Vagina (tissue), 2 donors: ENCODE results near the gene TTLL11. TPM values are rescaled to one million over a fixed set of nuclear protein-coding genes. Genes with fewer than 3 reads are reported as not detected.

Experiments
- DNase-seq, 2 donors: peaks; one replicate each; pipeline ENCODE4 v3.0.0-alpha.2; 2017; ENCODE audit errors: extremely low spot score in 2 of 2
- H3K27ac ChIP-seq: fragments of 200-600 bp; sonication (generic); one replicate; pipeline ENCODE4 v1.5.1; 2019
- H3K27me3 ChIP-seq: fragments of 200-600 bp; sonication (generic); one replicate; pipeline ENCODE4 v1.5.1; 2019
- H3K36me3 ChIP-seq, 2 donors: fragments of 200-600 bp; sonication (generic); one replicate each; pipeline ENCODE4 v1.5.1; 2017 to 2019
- H3K4me1 ChIP-seq: fragments of 200-600 bp; sonication (generic); one replicate; pipeline ENCODE4 v1.5.1; 2019
- H3K4me3 ChIP-seq, 2 donors: fragments of 200-600 bp; sonication (generic); 1 replicate in 1 of 2; 2 replicates in 1 of 2; pipeline ENCODE4 v1.5.1; 2016 to 2019
- H3K9me3 ChIP-seq: fragments of 200-600 bp; sonication (generic); one replicate; pipeline ENCODE4 v1.5.1; 2019
- CTCF ChIP-seq, 3 experiments: fragments of 450-650 bp in 2 of 3; fragments of 200-600 bp in 1 of 3; sonication (generic) in 1 of 3; IDR thresholded peaks; one replicate each; pipeline ENCODE4 v1.5.1; 2017 to 2019; ENCODE audit warnings: antibody characterized with exemption in 3 of 3, mild to moderate bottlenecking in 2 of 3, moderate library complexity in 2 of 3
- POLR2A ChIP-seq, 2 donors: fragments of 450-650 bp; IDR thresholded peaks; one replicate each; pipeline ENCODE4 v1.6.1; 2017; ENCODE audit warnings: antibody characterized with exemption in 2 of 2, mild to moderate bottlenecking in 2 of 2, moderate library complexity in 2 of 2
- POLR2AphosphoS5 ChIP-seq, 2 donors: sonication (generic); formaldehyde crosslinking; IDR thresholded peaks; one replicate each; pipeline ENCODE4 v1.9.0; 2017; ENCODE audit warnings: antibody characterized with exemption in 2 of 2, mild to moderate bottlenecking in 2 of 2, low read depth in 1 of 2; ENCODE audit not compliant: insufficient read depth in 1 of 2
- intact Hi-C: fragments of 100-400 bp; cut with DNase I; formaldehyde crosslinking; loops from one replicate; pipeline ENCODE4 v1.15.1; 2023
- total RNA-seq: library from RNA; depleted of rRNA; stranded (reverse); fragments of >200 nt; gene quantifications from one replicate; pipeline ENCODE4 v1.2.3, GENCODE V29; 2016

The TTLL11 gene
- total RNA-seq, 1 donor from 2014 or later, result 11.0 TPM

DNA sequence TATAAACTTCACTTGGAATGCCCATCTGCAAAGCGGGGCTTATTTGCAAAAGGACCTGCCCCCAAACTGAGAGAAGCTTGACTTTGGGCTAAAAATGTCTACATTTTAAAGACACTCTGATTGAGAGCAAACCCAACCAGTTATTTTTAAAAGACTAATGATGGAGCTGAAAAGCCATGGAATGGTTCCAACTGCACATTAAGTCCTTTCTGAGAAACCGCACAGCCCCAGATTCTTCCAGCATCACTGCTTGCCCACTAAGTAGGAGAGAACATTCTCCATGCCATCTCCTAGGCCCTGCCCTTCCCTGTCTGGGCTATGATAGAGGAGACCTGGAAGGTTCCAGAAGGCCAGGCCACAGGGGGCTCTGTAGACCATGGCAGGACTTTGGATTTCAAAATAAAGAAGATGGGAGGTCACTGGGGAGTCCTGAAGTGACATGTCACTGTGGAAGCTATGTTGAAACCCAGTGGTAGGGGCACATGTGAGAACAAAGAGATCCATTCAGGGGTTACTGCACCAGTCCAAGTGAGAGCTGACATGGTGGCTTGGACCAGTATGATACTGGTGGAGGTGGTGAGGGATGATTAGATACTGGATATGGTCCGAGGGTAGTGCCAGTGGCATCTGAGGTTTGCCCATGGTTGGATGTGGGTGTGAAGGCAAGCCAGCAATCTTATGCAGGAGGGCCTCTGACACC lies 262.5 kb downstream of the TTLL11 start:
- H3K4me1 ChIP-seq, result no peaks in the 10 kb centered on the region
- intact Hi-C loops, result no loop called here
- no peaks in the 10 kb centered on the region for H3K36me3 ChIP-seq
- H3K27me3 ChIP-seq, result no peaks in the 10 kb centered on the region
- H3K9me3 ChIP-seq, result no peaks in the 10 kb centered on the region
- H3K27ac ChIP-seq, result no peak overlapping the region
- TF ChIP-seq POLR2A (IDR thresholded peaks at IDR 0.05) (no peak), CTCF (IDR thresholded peaks at IDR 0.05) (no peak)
- DNase-seq, result peak in 1 of 2 donors; percentile 77
- H3K4me3 ChIP-seq, result no peak overlapping the region

- TF ChIP-seq CTCF (IDR thresholded peaks at IDR 0.05) (no peak), POLR2A (IDR thresholded peaks at IDR 0.05) (no peak), POLR2AphosphoS5 (IDR thresholded peaks at IDR 0.05; ENCODE audit: insufficient read depth in 1 of 2, low read depth in 1 of 2) (no peak)
- H3K4me1 ChIP-seq, result no peaks in the 10 kb centered on the region
- H3K27me3 ChIP-seq, result no peaks in the 10 kb centered on the region
- DNase-seq, result peak; percentile 79
- no peaks in the 10 kb centered on the region for H3K36me3 ChIP-seq
- H3K9me3 ChIP-seq, result no peaks in the 10 kb centered on the region
- no peak overlapping the region for H3K4me3 ChIP-seq
- H3K27ac ChIP-seq, result no peak overlapping the region
- intact Hi-C loops, result no loop called here
Observed at GRCh38 chr9:121827251-121827967, 265.7 kb downstream of the TTLL11 start.

- intact Hi-C loops, result no loop called here
- no peak overlapping the region for H3K27ac ChIP-seq
- no peaks in the 10 kb centered on the region for H3K9me3 ChIP-seq
- TF ChIP-seq POLR2A (IDR thresholded peaks at IDR 0.05) (no peak), POLR2AphosphoS5 (IDR thresholded peaks at IDR 0.05; ENCODE audit: insufficient read depth in 1 of 2, low read depth in 1 of 2) (no peak), CTCF (IDR thresholded peaks at IDR 0.05) (no peak)
- no peaks in the 10 kb centered on the region for H3K27me3 ChIP-seq
- no peaks in the 10 kb centered on the region for H3K36me3 ChIP-seq
- H3K4me3 ChIP-seq, result no peak overlapping the region
- no peaks in the 10 kb centered on the region for H3K4me1 ChIP-seq
- peak; percentile 70 to 88 for DNase-seq
Observed at GRCh38 chr9:121826711-121827110, 266.4 kb downstream of the TTLL11 start.

- Histone ChIP-seq H3K4me1 (no peaks in the 10 kb centered on the region), H3K27me3 (no peaks in the 10 kb centered on the region), H3K4me3 (no peak overlapping the region), H3K9me3 (no peaks in the 10 kb centered on the region), H3K27ac (no peak overlapping the region), H3K36me3 (no peaks in the 10 kb centered on the region)
- TF ChIP-seq CTCF (IDR thresholded peaks at IDR 0.05) (no peak), POLR2A (IDR thresholded peaks at IDR 0.05) (no peak), POLR2AphosphoS5 (IDR thresholded peaks at IDR 0.05; ENCODE audit: insufficient read depth in 1 of 2, low read depth in 1 of 2) (no peak)
- intact Hi-C loops, result no loop called here
- DNase-seq, result peak; percentile 42 to 46
Observed at GRCh38 chr9:121825031-121825691, 267.9 kb downstream of the TTLL11 start.
